Measurements from ENCODE around the gene SAPCD1. TPM values are rescaled to one million over a fixed set of nuclear protein-coding genes. Genes with fewer than 3 reads are reported as not detected.

Gene SAPCD1
- total RNA-seq, 1 experiment from 2014 or later: 13.7 TPM

GRCh38 chr6:31805939-31806469 is 43.5 kb downstream of the SAPCD1 start (continued):
- TF ChIP-seq ZNF416 (CRISPR knock-in tag; IDR thresholded peaks at IDR 0.05): no peak

- peak; percentile 95 for ATAC-seq
- DNase-seq (ENCODE audit: low spot score): peak; percentile 98
- Mint-ChIP-seq H3K4me1 (peaks cover 9% of the 10 kb centered on the region), H3K4me3 (peak within 1 kb of the TSS; percentile 99), H3K9me3 (no peaks in the 10 kb centered on the region), H3K27ac (peak within 1 kb of the TSS; percentile 99), H3K36me3 (peaks cover 17% of the 10 kb centered on the region), H3K27me3 (ENCODE audit: low read depth) (no peaks in the 10 kb centered on the region; the same call in 1 of the 2 replicates)
- POLR2A ChIA-PET: interaction anchor here (0.6 to 1.9 kb wide), 12 partner anchors 7 to 166 kb away, joined by 3 to 23 read pairs (median 4); partner anchors contain the start of genes DXO, HSPA1A, HSPA1B and HSPA1L
- CTCF ChIA-PET: interaction anchor here (0.6 to 2.7 kb wide), 26 partner anchors 9 to 260 kb away, joined by 3 to 30 read pairs (median 4); partner anchors contain the start of genes ATP6V1G2, C6orf47, DDAH2 and HSPA1A
- TF ChIP-seq, protein P1, sequence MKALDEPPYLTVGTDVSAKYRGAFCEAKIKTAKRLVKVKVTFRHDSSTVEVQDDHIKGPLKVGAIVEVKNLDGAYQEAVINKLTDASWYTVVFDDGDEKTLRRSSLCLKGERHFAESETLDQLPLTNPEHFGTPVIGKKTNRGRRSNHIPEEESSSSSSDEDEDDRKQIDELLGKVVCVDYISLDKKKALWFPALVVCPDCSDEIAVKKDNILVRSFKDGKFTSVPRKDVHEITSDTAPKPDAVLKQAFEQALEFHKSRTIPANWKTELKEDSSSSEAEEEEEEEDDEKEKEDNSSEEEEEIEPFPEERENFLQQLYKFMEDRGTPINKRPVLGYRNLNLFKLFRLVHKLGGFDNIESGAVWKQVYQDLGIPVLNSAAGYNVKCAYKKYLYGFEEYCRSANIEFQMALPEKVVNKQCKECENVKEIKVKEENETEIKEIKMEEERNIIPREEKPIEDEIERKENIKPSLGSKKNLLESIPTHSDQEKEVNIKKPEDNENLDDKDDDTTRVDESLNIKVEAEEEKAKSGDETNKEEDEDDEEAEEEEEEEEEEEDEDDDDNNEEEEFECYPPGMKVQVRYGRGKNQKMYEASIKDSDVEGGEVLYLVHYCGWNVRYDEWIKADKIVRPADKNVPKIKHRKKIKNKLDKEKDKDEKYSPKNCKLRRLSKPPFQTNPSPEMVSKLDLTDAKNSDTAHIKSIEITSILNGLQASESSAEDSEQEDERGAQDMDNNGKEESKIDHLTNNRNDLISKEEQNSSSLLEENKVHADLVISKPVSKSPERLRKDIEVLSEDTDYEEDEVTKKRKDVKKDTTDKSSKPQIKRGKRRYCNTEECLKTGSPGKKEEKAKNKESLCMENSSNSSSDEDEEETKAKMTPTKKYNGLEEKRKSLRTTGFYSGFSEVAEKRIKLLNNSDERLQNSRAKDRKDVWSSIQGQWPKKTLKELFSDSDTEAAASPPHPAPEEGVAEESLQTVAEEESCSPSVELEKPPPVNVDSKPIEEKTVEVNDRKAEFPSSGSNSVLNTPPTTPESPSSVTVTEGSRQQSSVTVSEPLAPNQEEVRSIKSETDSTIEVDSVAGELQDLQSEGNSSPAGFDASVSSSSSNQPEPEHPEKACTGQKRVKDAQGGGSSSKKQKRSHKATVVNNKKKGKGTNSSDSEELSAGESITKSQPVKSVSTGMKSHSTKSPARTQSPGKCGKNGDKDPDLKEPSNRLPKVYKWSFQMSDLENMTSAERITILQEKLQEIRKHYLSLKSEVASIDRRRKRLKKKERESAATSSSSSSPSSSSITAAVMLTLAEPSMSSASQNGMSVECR (CRISPR knock-in tag; IDR thresholded peaks at IDR 0.05; ENCODE audit: borderline replicate concordance): peak; percentile 56; the same call in 1 of the 2 replicates
- TF ChIP-seq MYBL2 (CRISPR knock-in tag; IDR thresholded peaks at IDR 0.05) (peak; percentile 88; the same call in 1 of the 2 replicates), ATF2 (CRISPR knock-in tag; IDR thresholded peaks at IDR 0.05; ENCODE audit: borderline replicate concordance, low read depth) (no peak), ELF4 (CRISPR knock-in tag; IDR thresholded peaks at IDR 0.05; ENCODE audit: low read depth) (0 out of 2 replicates have a peak, but pooled peaks have one; percentile 40), HMGA2 (CRISPR knock-in tag; IDR thresholded peaks at IDR 0.05) (no peak), CTCF (IDR thresholded peaks at IDR 0.05) (no peak), TEAD4 (CRISPR knock-in tag; IDR thresholded peaks at IDR 0.05) (no peak), FOXP4 (CRISPR knock-in tag; IDR thresholded peaks at IDR 0.05) (peak; percentile 81; the same call in 1 of the 2 replicates), FOXK1 (CRISPR knock-in tag; IDR thresholded peaks at IDR 0.05) (peak; percentile 86), ATF6 (CRISPR knock-in tag; IDR thresholded peaks at IDR 0.05) (no peak), RELA (CRISPR knock-in tag; IDR thresholded peaks at IDR 0.05; ENCODE audit: borderline replicate concordance) (peak; percentile 54; the same call in 1 of the 2 replicates), ZNF423 (CRISPR knock-in tag; IDR thresholded peaks at IDR 0.05) (peak; percentile 83)
- TF ChIP-seq, protein P2, sequence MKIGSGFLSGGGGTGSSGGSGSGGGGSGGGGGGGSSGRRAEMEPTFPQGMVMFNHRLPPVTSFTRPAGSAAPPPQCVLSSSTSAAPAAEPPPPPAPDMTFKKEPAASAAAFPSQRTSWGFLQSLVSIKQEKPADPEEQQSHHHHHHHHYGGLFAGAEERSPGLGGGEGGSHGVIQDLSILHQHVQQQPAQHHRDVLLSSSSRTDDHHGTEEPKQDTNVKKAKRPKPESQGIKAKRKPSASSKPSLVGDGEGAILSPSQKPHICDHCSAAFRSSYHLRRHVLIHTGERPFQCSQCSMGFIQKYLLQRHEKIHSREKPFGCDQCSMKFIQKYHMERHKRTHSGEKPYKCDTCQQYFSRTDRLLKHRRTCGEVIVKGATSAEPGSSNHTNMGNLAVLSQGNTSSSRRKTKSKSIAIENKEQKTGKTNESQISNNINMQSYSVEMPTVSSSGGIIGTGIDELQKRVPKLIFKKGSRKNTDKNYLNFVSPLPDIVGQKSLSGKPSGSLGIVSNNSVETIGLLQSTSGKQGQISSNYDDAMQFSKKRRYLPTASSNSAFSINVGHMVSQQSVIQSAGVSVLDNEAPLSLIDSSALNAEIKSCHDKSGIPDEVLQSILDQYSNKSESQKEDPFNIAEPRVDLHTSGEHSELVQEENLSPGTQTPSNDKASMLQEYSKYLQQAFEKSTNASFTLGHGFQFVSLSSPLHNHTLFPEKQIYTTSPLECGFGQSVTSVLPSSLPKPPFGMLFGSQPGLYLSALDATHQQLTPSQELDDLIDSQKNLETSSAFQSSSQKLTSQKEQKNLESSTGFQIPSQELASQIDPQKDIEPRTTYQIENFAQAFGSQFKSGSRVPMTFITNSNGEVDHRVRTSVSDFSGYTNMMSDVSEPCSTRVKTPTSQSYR (CRISPR knock-in tag; IDR thresholded peaks at IDR 0.05): peak; percentile 61; the same call in 1 of the 2 replicates
- TF ChIP-seq, protein P3, sequence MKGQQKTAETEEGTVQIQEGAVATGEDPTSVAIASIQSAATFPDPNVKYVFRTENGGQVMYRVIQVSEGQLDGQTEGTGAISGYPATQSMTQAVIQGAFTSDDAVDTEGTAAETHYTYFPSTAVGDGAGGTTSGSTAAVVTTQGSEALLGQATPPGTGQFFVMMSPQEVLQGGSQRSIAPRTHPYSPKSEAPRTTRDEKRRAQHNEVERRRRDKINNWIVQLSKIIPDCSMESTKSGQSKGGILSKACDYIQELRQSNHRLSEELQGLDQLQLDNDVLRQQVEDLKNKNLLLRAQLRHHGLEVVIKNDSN (CRISPR knock-in tag; IDR thresholded peaks at IDR 0.05): 0 out of 2 replicates have a peak, but pooled peaks have one; percentile 36
- TF ChIP-seq, protein P4, sequence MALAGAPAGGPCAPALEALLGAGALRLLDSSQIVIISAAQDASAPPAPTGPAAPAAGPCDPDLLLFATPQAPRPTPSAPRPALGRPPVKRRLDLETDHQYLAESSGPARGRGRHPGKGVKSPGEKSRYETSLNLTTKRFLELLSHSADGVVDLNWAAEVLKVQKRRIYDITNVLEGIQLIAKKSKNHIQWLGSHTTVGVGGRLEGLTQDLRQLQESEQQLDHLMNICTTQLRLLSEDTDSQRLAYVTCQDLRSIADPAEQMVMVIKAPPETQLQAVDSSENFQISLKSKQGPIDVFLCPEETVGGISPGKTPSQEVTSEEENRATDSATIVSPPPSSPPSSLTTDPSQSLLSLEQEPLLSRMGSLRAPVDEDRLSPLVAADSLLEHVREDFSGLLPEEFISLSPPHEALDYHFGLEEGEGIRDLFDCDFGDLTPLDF (CRISPR knock-in tag; IDR thresholded peaks at IDR 0.05): 0 out of 2 replicates have a peak, but pooled peaks have one; percentile 53
Measured at GRCh38 chr6:31806470-31807272, 44.2 kb downstream of the SAPCD1 start, which contains the start of gene LSM2. TSS of gene LSM2 (minus strand) at chr6:31806966. CDS start at chr6:31806757, 209 bp downstream.
